ENCODE results near the gene USP35.
"Not testable (repeated sequence)": the region's sequence is repeated elsewhere in the genome, so short reads cannot be mapped to it uniquely, and the experiment has no call there.

- TF ChIP-seq POLR2A (IDR thresholded peaks at IDR 0.05), result not testable (repeated sequence)
- TF ChIP-seq, protein P1, sequence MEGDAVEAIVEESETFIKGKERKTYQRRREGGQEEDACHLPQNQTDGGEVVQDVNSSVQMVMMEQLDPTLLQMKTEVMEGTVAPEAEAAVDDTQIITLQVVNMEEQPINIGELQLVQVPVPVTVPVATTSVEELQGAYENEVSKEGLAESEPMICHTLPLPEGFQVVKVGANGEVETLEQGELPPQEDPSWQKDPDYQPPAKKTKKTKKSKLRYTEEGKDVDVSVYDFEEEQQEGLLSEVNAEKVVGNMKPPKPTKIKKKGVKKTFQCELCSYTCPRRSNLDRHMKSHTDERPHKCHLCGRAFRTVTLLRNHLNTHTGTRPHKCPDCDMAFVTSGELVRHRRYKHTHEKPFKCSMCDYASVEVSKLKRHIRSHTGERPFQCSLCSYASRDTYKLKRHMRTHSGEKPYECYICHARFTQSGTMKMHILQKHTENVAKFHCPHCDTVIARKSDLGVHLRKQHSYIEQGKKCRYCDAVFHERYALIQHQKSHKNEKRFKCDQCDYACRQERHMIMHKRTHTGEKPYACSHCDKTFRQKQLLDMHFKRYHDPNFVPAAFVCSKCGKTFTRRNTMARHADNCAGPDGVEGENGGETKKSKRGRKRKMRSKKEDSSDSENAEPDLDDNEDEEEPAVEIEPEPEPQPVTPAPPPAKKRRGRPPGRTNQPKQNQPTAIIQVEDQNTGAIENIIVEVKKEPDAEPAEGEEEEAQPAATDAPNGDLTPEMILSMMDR (IDR thresholded peaks at IDR 0.05), result not testable (repeated sequence)
These were observed 12.9 kb upstream of the USP35 start for GRCh38 chr11:78175862-78176261.
